ENCODE data around the gene TTC3.

The TTC3 gene

GRCh38 chr21:37072274-37072987, 623 bp upstream of the TTC3 start:
- Mint-ChIP-seq H3K4me3 (peak overlapping the region; percentile 88 to 91 (median 88)), H3K36me3 (ENCODE audit: low read depth) (peaks cover 30% of the 10 kb centered on the region)

GRCh38 chr21:37073417-37074196, 553 bp downstream of the TTC3 start:
- peaks cover 8% of the 10 kb centered on the region for H3K9me3 Mint-ChIP-seq
- no peak for TF ChIP-seq CTCF (IDR thresholded peaks at IDR 0.05; ENCODE audit: unreplicated experiment in 3 of 3)
- H3K27ac Mint-ChIP-seq, result peak overlapping the region; percentile 96 to 98 (median 98)
- H3K4me3 Mint-ChIP-seq, result peak overlapping the region; percentile 93 to 100 (median 99)
- no peaks in the 10 kb centered on the region for H3K27me3 Mint-ChIP-seq (ENCODE audit: low read depth)
- peaks cover 26% of the 10 kb centered on the region for H3K36me3 Mint-ChIP-seq (ENCODE audit: low read depth)
- peaks cover 43% of the 10 kb centered on the region for H3K4me1 Mint-ChIP-seq

More at GRCh38 chr21:37072274-37072987, 623 bp upstream of the TTC3 start:
- peaks cover 2% of the 10 kb centered on the region for H3K9me3 Mint-ChIP-seq
- no peaks in the 10 kb centered on the region for H3K27me3 Mint-ChIP-seq (ENCODE audit: low read depth)
- TF ChIP-seq CTCF (IDR thresholded peaks at IDR 0.05; ENCODE audit: unreplicated experiment in 3 of 3), result no peak
- H3K4me1 Mint-ChIP-seq, result peaks cover 39% of the 10 kb centered on the region
- peak overlapping the region; percentile 99 to 100 (median 99) for H3K27ac Mint-ChIP-seq

- peaks cover 43% of the 10 kb centered on the region for H3K4me1 Mint-ChIP-seq
- H3K27me3 Mint-ChIP-seq (ENCODE audit: low read depth), result no peaks in the 10 kb centered on the region
- H3K9me3 Mint-ChIP-seq, result peaks cover 11% of the 10 kb centered on the region
- H3K36me3 Mint-ChIP-seq (ENCODE audit: low read depth), result peaks cover 24% of the 10 kb centered on the region
- TF ChIP-seq CTCF (IDR thresholded peaks at IDR 0.05; ENCODE audit: unreplicated experiment in 3 of 3), result no peak
- peak overlapping the region; percentile 96 to 98 (median 98) for H3K27ac Mint-ChIP-seq
- peak overlapping the region; percentile 93 to 100 (median 99) for H3K4me3 Mint-ChIP-seq
Measured at GRCh38 chr21:37074197-37074510, 1.1 kb downstream of the TTC3 start.

- no peak for TF ChIP-seq CTCF (IDR thresholded peaks at IDR 0.05; ENCODE audit: unreplicated experiment in 3 of 3)
- Mint-ChIP-seq H3K9me3 (peaks cover 15% of the 10 kb centered on the region), H3K27me3 (ENCODE audit: low read depth) (no peaks in the 10 kb centered on the region), H3K4me3 (peak overlapping the region; percentile 93 to 100 (median 99)), H3K4me1 (peaks cover 43% of the 10 kb centered on the region), H3K36me3 (ENCODE audit: low read depth) (peaks cover 25% of the 10 kb centered on the region), H3K27ac (peak overlapping the region; percentile 96 to 98 (median 98))
Measured at GRCh38 chr21:37074546-37074945, 1.5 kb downstream of the TTC3 start.

GRCh38 chr21:37075214-37075770, 2.2 kb downstream of the TTC3 start:
- Mint-ChIP-seq H3K27me3 (ENCODE audit: low read depth) (no peaks in the 10 kb centered on the region), H3K4me1 (peaks cover 37% of the 10 kb centered on the region), H3K36me3 (ENCODE audit: low read depth) (peaks cover 23% of the 10 kb centered on the region), H3K4me3 (peak overlapping the region; percentile 93 to 100 (median 99)), H3K27ac (peak overlapping the region in 2 of 3 experiments; percentile 10 to 98), H3K9me3 (peaks cover 20% of the 10 kb centered on the region)
- no peak for TF ChIP-seq CTCF (IDR thresholded peaks at IDR 0.05; ENCODE audit: unreplicated experiment in 3 of 3)

Data from nephron (organoid).